ENCODE data around the gene IL17RE. TPM values are rescaled to one million over a fixed set of nuclear protein-coding genes. Genes with fewer than 3 reads are reported as not detected.

The IL17RE gene
- total and polyA plus RNA-seq, 5 donors from 2014 or later: 0.31 to 4.3 (median 0.33) TPM; not detected in 1

GRCh38 chr3:9916734-9917680 is 14.4 kb downstream of the IL17RE start, which contains the start of gene IL17RC:
TSS of gene IL17RC (plus strand) at chr3:9917098. CDS start at chr3:9917316, 218 bp downstream.
- Histone ChIP-seq H3K27me3 (ENCODE audit: control insufficient read depth, insufficient read depth, low read length) (no peaks in the 10 kb centered on the region), H3K4me3 (ENCODE audit: low read depth, low read length) (no peak within 1 kb of the TSS), H3K36me3 (ENCODE audit: control insufficient read depth, insufficient read depth, low read length) (no peaks in the 10 kb centered on the region), H3K4me1 (ENCODE audit: control insufficient read depth, insufficient read depth, low read length, poor library complexity, severe bottlenecking) (peaks cover 28% of the 10 kb centered on the region), H3K9me3 (ENCODE audit: control insufficient read depth in 2 of 2, low read length in 2 of 2) (no peaks in the 10 kb centered on the region), H3K27ac (ENCODE audit: insufficient read depth, low read length, poor library complexity, severe bottlenecking) (no peak within 1 kb of the TSS)
- peaks cover 0 to 2% (median 0%) of the 10 kb centered on the region in 7 donors for H3K9me3 Mint-ChIP-seq
- DNase-seq (no peak), ATAC-seq (ENCODE audit: low read depth in 2 of 2) (no peak)
- peak within 1 kb of the TSS in 1 of 3 donors; percentile 71 for H3K27ac Mint-ChIP-seq
- H3K36me3 Mint-ChIP-seq: no peaks in the 10 kb centered on the region
- H3K4me3 Mint-ChIP-seq: peak within 1 kb of the TSS; percentile 43 to 89 (median 80)
- H3K27me3 Mint-ChIP-seq: peaks cover 5% of the 10 kb centered on the region
- H3K4me1 Mint-ChIP-seq: peaks cover 0 to 27% (median 9%) of the 10 kb centered on the region in 4 donors

- no peaks in the 10 kb centered on the region for H3K36me3 ChIP-seq (ENCODE audit: control insufficient read depth, insufficient read depth, low read length)
- H3K9me3 Mint-ChIP-seq: no peaks in the 10 kb centered on the region
- H3K27ac Mint-ChIP-seq: no peak overlapping the region
- no peaks in the 10 kb centered on the region for H3K36me3 Mint-ChIP-seq
- peak overlapping the region in 1 of 4 donors; percentile 28 for H3K4me3 Mint-ChIP-seq
- H3K4me3 ChIP-seq (ENCODE audit: low read depth, low read length): no peak overlapping the region
- DNase-seq: no peak
- no peaks in the 10 kb centered on the region for H3K9me3 ChIP-seq (ENCODE audit: control insufficient read depth in 2 of 2, low read length in 2 of 2)
- peaks cover 20% of the 10 kb centered on the region for H3K4me1 ChIP-seq (ENCODE audit: control insufficient read depth, insufficient read depth, low read length, poor library complexity, severe bottlenecking)
- no peaks in the 10 kb centered on the region for H3K27me3 ChIP-seq (ENCODE audit: control insufficient read depth, insufficient read depth, low read length)
- H3K4me1 Mint-ChIP-seq: peaks cover 0 to 20% (median 4%) of the 10 kb centered on the region in 4 donors
- no peak for ATAC-seq (ENCODE audit: low read depth in 2 of 2)
- H3K27me3 Mint-ChIP-seq: peaks cover 8% of the 10 kb centered on the region
- H3K27ac ChIP-seq (ENCODE audit: insufficient read depth, low read length, poor library complexity, severe bottlenecking): no peak overlapping the region
Observed at GRCh38 chr3:9917820-9918219, 15.2 kb downstream of the IL17RE start.

- no peaks in the 10 kb centered on the region for H3K9me3 Mint-ChIP-seq
- no peaks in the 10 kb centered on the region for H3K27me3 ChIP-seq (ENCODE audit: control insufficient read depth, insufficient read depth, low read length)
- H3K4me1 Mint-ChIP-seq: peaks cover 0 to 18% (median 3%) of the 10 kb centered on the region in 4 donors
- ATAC-seq (ENCODE audit: low read depth in 2 of 2) (no peak), DNase-seq (no peak)
- H3K4me3 Mint-ChIP-seq: peak overlapping the region in 1 of 4 donors; percentile 47
- H3K27ac Mint-ChIP-seq: peak overlapping the region in 1 of 3 donors; percentile 26
- H3K9me3 ChIP-seq (ENCODE audit: control insufficient read depth in 2 of 2, low read length in 2 of 2): no peaks in the 10 kb centered on the region
- H3K36me3 ChIP-seq (ENCODE audit: control insufficient read depth, insufficient read depth, low read length): no peaks in the 10 kb centered on the region
- peaks cover 11% of the 10 kb centered on the region for H3K27me3 Mint-ChIP-seq
- H3K27ac ChIP-seq (ENCODE audit: insufficient read depth, low read length, poor library complexity, severe bottlenecking): no peak overlapping the region
- peaks cover 19% of the 10 kb centered on the region for H3K4me1 ChIP-seq (ENCODE audit: control insufficient read depth, insufficient read depth, low read length, poor library complexity, severe bottlenecking)
- no peaks in the 10 kb centered on the region for H3K36me3 Mint-ChIP-seq
- H3K4me3 ChIP-seq (ENCODE audit: low read depth, low read length): no peak overlapping the region
Observed at GRCh38 chr3:9918261-9919038, 15.8 kb downstream of the IL17RE start.

- Mint-ChIP-seq H3K4me3 (no peak overlapping the region), H3K4me1 (peaks cover 0 to 19% (median 9%) of the 10 kb centered on the region in 4 donors), H3K27me3 (peaks cover 12% of the 10 kb centered on the region), H3K27ac (no peak overlapping the region), H3K9me3 (no peaks in the 10 kb centered on the region), H3K36me3 (no peaks in the 10 kb centered on the region)
- Histone ChIP-seq H3K36me3 (ENCODE audit: control insufficient read depth, insufficient read depth, low read length) (no peaks in the 10 kb centered on the region), H3K27me3 (ENCODE audit: control insufficient read depth, insufficient read depth, low read length) (no peaks in the 10 kb centered on the region), H3K4me1 (ENCODE audit: control insufficient read depth, insufficient read depth, low read length, poor library complexity, severe bottlenecking) (peaks cover 12% of the 10 kb centered on the region), H3K4me3 (ENCODE audit: low read depth, low read length) (no peak overlapping the region), H3K27ac (ENCODE audit: insufficient read depth, low read length, poor library complexity, severe bottlenecking) (no peak overlapping the region), H3K9me3 (ENCODE audit: control insufficient read depth in 2 of 2, low read length in 2 of 2) (no peaks in the 10 kb centered on the region)
- DNase-seq (no peak), ATAC-seq (ENCODE audit: low read depth in 2 of 2) (no peak)
Observed at GRCh38 chr3:9928158-9928557, 25.5 kb downstream of the IL17RE start.

- DNase-seq: peak in 1 of 3 donors; percentile 25
- H3K4me3 Mint-ChIP-seq: peak overlapping the region; percentile 33 to 68 (median 62)
- no peaks in the 10 kb centered on the region for H3K27me3 Mint-ChIP-seq
- no peaks in the 10 kb centered on the region for H3K27me3 ChIP-seq (ENCODE audit: control insufficient read depth, insufficient read depth, low read length)
- no peak overlapping the region for H3K4me3 ChIP-seq (ENCODE audit: low read depth, low read length)
- no peaks in the 10 kb centered on the region for H3K36me3 ChIP-seq (ENCODE audit: control insufficient read depth, insufficient read depth, low read length)
- H3K36me3 Mint-ChIP-seq: peaks cover 8% of the 10 kb centered on the region
- H3K4me1 ChIP-seq (ENCODE audit: control insufficient read depth, insufficient read depth, low read length, poor library complexity, severe bottlenecking): peaks cover 36% of the 10 kb centered on the region
- peak overlapping the region; percentile 14 to 85 (median 81) for H3K27ac Mint-ChIP-seq
- H3K9me3 ChIP-seq (ENCODE audit: control insufficient read depth in 2 of 2, low read length in 2 of 2): no peaks in the 10 kb centered on the region
- no peaks in the 10 kb centered on the region for H3K9me3 Mint-ChIP-seq
- ATAC-seq (ENCODE audit: low read depth in 2 of 2): no peak
- H3K4me1 Mint-ChIP-seq: peaks cover 6 to 41% (median 28%) of the 10 kb centered on the region in 4 donors
- H3K27ac ChIP-seq (ENCODE audit: insufficient read depth, low read length, poor library complexity, severe bottlenecking): no peak overlapping the region
Observed at GRCh38 chr3:9930804-9931418, 28.3 kb downstream of the IL17RE start.

GRCh38 chr3:9932535-9932842 is 29.8 kb downstream of the IL17RE start:
- peaks cover 12 to 49% (median 31%) of the 10 kb centered on the region in 4 donors for H3K4me1 Mint-ChIP-seq
- DNase-seq (no peak), ATAC-seq (ENCODE audit: low read depth in 2 of 2) (no peak)
- no peaks in the 10 kb centered on the region for H3K27me3 Mint-ChIP-seq
- Histone ChIP-seq H3K36me3 (ENCODE audit: control insufficient read depth, insufficient read depth, low read length) (peaks cover 7% of the 10 kb centered on the region), H3K9me3 (ENCODE audit: control insufficient read depth in 2 of 2, low read length in 2 of 2) (no peaks in the 10 kb centered on the region), H3K27ac (ENCODE audit: insufficient read depth, low read length, poor library complexity, severe bottlenecking) (peak overlapping the region; percentile 98), H3K4me1 (ENCODE audit: control insufficient read depth, insufficient read depth, low read length, poor library complexity, severe bottlenecking) (peaks cover 36% of the 10 kb centered on the region), H3K4me3 (ENCODE audit: low read depth, low read length) (no peak overlapping the region), H3K27me3 (ENCODE audit: control insufficient read depth, insufficient read depth, low read length) (no peaks in the 10 kb centered on the region)
- peak overlapping the region; percentile 98 to 100 (median 100) for H3K27ac Mint-ChIP-seq
- peaks cover 8% of the 10 kb centered on the region for H3K36me3 Mint-ChIP-seq
- no peaks in the 10 kb centered on the region for H3K9me3 Mint-ChIP-seq
- peak overlapping the region; percentile 92 to 100 (median 98) for H3K4me3 Mint-ChIP-seq

GRCh38 chr3:9932843-9933560 is 30.4 kb downstream of the IL17RE start:
- H3K9me3 Mint-ChIP-seq: no peaks in the 10 kb centered on the region
- H3K4me1 Mint-ChIP-seq: peaks cover 12 to 49% (median 31%) of the 10 kb centered on the region in 4 donors
- H3K27me3 Mint-ChIP-seq: no peaks in the 10 kb centered on the region
- Histone ChIP-seq H3K36me3 (ENCODE audit: control insufficient read depth, insufficient read depth, low read length) (peaks cover 12% of the 10 kb centered on the region), H3K27ac (ENCODE audit: insufficient read depth, low read length, poor library complexity, severe bottlenecking) (peak overlapping the region; percentile 98), H3K4me1 (ENCODE audit: control insufficient read depth, insufficient read depth, low read length, poor library complexity, severe bottlenecking) (peaks cover 36% of the 10 kb centered on the region), H3K9me3 (ENCODE audit: control insufficient read depth in 2 of 2, low read length in 2 of 2) (no peaks in the 10 kb centered on the region), H3K4me3 (ENCODE audit: low read depth, low read length) (no peak overlapping the region), H3K27me3 (ENCODE audit: control insufficient read depth, insufficient read depth, low read length) (no peaks in the 10 kb centered on the region)
- ATAC-seq (ENCODE audit: low read depth in 2 of 2) (peak; percentile 74), DNase-seq (peak; percentile 80 to 90 (median 83))
- peaks cover 9% of the 10 kb centered on the region for H3K36me3 Mint-ChIP-seq
- peak overlapping the region; percentile 98 to 100 (median 100) for H3K27ac Mint-ChIP-seq
- H3K4me3 Mint-ChIP-seq: peak overlapping the region; percentile 92 to 100 (median 98)
